ENCODE measurements around the gene LCTL.

Gene LCTL

DNA sequence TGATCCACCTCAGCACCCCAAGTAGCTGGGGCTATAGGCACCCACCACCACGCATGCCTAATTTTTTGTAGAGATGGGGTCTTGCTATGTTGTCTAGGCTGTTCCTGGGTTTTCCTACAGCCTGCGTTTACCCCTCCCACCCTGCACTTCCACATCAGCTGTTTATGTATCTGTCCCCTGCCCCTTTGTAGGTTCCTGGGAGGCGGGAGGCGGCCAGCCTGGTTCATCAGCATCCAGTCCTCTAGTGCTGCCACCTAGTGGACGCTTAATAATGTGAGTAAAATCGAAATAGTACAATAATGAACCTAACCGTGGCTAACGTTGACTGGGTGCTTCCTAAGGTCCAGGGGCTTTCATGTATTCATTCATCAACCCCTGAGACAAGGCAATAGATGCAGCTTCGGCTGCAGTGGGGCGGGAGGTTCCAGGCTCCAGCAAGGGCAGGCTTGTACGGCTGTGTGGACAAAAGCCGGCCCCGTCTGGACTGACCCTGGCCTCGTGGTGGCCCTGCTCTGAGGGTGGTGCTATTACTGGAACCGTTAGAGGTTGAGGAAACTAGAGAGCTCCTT, 1.2 kb upstream of the LCTL start:
- DNase-seq (ENCODE audit: low spot score) = peak; percentile 78

DNA sequence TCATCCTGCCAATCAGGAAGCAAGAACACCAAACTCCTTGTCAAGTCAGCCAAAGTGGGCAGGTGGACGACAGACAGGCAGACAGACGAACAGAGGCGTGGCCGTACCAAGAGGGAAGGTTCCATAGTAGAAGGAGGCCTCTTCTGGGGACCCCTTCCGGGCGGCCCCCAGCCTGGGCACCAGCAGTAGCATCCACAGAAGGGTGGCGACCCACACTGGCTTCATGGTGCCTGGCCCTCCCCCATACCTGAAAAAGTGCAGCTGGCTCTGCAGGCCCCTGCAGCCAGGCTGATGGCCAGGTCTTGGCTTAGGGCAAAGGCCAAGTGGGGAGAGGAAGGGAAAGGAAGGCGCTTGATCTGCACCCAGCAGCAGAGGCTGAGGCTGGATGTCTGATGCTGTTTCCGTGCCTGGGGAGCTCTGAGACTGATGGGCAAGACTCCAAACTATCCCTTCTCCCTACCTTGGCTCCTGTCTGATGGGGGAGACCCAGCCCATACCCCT, 607 bp downstream of the LCTL start:
- DNase-seq (ENCODE audit: low spot score) = no peak

DNA sequence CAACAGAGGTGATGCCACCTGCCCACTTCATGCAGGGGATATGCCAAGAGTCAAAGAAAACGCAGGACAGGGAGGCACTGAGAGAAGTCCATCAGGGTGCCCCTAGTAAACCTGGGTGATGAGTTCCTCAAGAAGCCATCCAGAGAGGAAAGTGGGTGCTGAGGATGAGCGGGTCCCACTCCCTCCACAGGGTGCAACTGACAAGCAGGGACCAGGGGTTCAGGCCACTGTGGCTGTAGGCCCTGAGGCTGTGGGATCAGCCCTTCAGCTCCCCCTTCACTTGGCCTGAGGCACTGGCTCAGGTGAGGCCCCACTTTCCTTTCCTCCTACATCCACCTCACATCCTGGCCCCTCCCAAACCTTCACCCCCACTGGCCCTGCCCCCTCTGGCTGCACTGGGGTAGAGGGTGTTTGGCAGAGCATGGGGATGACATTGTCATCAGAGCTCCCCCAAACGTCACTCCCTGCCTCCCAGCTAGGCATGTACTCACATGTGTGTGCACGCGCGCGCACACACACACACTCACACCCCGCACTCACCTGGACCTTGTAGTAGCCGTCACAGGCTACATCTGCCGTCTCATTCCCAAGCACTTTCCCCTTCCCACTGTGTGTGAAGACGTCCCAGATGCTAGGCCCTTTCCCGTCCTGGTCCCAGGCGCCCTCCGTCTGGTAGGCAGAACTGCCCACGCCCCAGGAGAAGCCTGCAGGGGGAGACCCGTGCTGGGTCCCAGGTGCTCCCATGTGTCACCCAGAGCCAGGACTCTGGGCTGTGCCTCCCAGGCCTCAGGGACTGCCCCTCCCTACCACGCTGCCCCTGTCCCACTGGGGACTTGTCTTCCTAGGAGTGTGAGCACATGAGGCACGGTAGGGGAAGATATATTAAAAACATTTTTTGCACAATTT, 1.4 kb downstream of the LCTL start:
- no peak for DNase-seq (ENCODE audit: low spot score)

DNA sequence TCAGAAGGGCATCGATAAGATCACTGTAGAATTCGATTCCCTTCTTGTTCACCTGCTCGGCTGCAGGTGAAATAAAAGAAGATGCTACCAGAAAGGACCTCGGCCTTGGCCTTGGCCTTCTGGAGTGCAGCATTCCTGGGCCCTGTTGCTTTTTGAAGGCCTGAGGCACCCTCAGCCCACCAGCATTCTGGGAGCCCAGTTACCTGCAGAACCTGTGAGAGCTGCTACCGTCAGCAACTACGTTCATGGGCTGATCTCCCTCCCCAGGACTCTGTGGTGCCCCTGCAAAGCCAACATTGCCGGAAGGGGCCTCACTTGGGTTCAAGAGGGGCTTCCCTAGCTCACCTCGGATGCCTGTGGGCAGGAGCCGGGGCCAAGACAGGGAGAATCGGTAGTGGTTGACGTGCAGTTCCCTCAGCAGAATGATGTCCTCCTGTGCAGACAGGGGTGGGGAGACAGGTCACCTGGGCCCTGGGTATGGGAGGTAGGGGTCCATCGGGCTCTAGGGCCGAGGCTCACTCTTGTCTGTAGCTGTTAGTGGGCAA, 2.2 kb downstream of the LCTL start:
- DNase-seq (ENCODE audit: low spot score) = no peak

DNA sequence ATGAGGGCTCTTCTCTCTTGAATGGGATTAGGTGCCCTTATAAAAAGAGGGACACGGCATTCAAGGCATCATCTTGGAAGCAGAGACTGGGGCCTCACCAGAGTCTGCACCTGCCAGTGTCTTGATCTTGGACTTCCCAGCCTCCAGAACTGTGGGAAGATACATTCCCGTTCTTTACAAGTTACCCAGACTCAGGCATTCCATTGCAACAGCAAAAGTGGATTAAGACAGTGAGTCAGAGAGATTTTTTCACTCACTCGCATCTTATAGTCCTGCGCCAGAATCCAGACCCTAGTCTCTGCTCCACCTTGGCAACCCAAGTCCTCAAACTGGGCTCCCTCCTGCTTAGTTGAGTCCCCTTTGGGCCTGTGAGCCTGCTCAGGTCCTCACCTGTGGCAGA, 2.7 kb downstream of the LCTL start:
- DNase-seq (ENCODE audit: low spot score) = no peak

DNA sequence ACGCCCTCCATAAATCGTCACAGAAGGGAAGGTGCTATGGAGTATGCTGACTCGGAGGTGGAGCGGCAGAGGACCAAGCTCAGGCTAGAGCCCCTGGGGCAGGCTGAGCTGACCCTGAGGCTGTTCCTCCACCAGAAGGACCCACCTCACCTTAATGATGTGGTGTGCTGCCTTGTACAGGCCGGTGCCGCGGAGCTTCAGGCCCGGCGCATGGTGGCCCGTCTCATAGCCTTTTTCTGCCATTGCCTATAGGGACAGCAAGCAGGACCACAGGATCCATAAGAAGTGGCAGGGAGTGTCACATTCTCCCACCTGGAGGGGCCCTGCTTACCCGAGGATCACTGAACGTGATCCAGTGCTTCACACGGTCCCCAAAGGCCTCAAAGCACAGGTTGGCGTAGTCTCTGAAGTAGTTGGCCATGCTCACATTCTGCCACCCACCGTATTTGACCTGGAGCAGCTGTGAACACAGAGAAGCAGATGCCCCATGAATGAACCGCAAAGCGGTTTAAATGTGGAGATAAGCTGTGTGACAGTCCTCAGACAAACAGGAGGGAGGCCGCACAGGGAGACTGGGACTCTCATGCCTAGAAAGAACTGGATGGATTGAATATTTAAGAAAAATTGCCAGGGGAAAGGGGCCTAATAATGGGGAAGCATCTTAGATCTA, 4.8 kb downstream of the LCTL start:
- DNase-seq (ENCODE audit: low spot score) = no peak

DNA sequence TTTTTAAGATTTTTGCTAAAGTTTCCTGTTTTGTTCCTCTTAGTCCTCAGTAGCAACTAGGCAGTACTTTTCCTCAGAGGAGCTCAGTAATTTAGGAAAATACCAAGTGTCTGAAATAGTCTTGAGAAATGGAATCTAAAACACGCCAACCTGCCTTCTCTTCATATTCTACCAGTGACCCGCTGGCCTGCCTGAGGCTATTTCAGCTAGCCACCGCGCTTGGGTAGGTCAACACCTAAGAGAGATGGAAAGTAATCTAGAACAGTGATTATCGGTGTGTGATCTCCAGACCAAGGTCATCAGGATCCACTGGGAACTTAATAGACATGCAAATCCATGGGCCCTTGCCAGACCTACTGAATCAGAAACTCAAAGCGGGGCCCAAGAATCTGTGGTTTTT, 7.5 kb downstream of the LCTL start:
- no peak for DNase-seq (ENCODE audit: low spot score)

DNA sequence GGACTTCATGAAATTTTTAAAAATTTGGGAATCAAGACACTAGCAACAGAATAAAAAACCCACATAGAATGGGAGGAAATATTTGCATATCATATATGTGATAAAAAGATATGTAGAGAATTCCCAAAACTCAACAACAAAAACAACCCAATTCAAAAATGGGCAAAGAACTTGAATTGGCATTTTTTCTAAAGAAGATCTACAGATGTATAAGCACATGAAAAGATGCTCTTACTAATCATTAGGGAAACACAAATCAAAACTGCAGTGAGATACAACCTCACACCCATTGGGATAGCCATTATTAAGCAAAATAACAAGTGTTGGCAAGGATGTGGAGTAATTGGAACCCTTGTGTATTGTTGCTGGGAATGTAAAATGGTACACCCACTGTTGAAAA, 10.1 kb downstream of the LCTL start:
- no peak for DNase-seq (ENCODE audit: low spot score)

DNA sequence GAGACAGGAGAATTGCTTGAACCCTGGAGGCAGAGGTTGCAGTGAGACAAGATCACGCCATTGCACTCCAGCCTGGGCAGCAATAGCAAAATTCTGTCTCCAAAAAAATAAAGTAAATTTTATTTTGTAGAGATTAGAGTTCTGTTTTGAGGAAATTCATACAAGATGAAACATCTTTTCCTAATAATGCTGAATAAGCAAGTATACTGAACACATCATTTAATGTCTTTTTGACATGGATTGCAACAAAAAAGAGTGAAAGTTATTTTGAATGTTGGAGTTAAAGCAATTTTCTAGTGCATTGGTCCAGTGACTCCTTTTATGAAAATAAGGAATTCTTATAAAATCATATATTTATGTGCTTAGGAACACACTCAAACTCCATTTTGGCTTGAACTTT, 20.5 kb downstream of the LCTL start:
- DNase-seq (ENCODE audit: low spot score) = no peak

DNA sequence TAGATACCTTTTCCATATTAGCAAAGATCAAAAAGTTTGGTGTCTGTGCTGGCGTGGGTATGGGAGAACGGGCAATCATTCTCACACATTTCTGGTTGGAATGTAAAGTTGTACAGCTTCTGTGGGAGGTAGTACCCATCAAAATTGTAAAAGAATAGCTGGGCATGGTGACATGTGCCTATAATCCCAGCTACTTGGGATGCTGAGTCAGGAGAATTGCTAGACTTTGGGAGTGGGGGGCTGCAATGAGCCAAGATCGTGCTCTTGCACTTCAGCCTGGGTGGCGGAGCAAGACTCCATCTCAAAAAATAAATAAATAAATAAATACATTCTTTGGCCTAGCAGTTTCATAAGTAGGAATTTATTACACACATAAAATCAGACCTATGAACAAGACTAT, 22.9 kb downstream of the LCTL start:
- DNase-seq (ENCODE audit: low spot score) = no peak

DNA sequence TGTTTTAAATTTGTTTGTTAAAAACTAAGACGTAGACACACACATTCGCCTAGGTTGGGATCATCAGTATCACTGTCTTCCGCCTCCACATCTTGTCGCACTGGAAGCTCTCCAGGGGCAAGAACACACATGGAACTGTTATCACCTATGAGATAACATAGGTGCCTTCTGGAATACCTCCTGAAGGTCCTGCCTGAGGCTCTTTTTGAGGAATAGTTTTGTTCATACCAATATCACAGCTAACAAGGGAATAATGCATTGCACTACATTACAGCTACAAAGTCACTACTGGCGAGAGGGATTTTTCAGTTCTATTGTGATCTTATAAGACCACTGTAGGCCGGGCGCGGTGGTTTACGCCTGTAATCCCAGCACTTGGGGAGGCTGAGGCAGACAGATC, 30.7 kb downstream of the LCTL start:
- DNase-seq (ENCODE audit: low spot score) = no peak

DNA sequence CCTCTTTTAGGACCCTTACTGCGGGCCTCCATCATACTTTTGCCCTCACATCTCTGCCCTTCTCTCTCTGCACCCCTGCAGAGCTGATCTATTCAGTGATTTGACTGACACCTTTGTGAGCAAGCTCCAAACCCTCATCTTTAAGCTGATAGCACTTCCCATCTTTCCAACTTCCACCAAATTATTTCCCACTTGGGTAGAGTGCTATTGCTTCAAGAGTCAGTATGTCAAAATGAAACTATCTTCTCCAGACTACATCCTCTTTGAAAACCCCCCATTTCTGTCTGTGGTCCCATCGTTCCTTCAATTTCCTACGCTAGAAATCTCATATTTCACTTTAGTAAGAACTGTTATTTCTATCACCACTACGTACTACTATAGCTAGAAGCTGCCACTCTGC, 41.0 kb downstream of the LCTL start:
- no peak for DNase-seq (ENCODE audit: low spot score)

DNA sequence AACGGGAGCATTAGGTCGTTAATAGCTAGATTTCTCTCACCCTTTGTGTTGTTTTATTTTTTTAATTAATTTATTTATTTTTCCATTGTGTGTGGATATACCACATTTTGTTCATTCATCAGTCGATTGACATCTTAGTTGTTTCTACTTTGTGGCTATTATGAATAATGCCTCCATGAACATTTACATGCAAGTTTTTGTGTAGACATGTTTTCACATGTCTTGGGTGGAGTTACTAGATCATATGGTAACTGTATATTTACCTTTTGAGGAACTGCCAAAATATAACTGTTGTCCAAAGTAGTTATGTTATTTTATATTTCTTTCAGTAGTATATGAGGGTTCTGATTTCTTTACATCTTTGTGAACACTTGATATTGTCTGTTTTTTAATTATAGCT, 41.9 kb downstream of the LCTL start:
- no peak for DNase-seq (ENCODE audit: low spot score)

DNA sequence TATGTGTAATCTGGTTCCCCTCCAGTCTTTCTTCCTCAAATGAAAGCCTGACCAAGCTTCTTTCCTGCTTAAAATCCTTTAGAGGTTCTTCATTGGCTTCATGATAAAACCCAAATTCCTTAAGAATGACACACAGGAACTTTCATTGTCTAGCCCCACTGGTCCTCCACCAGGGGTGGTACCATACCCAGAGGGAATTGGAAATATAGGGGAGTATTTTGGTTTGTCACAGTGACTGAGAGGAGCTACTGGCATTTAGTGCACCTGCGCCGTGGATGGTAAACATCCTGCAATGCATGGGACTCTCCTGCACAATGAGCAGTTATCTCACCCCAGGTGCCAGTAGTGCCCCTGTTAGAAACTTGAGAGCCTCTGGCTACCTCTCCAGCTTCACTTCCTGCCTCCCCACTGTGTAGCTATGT, 49.9 kb downstream of the LCTL start:
- DNase-seq (ENCODE audit: low spot score) = no peak

DNA sequence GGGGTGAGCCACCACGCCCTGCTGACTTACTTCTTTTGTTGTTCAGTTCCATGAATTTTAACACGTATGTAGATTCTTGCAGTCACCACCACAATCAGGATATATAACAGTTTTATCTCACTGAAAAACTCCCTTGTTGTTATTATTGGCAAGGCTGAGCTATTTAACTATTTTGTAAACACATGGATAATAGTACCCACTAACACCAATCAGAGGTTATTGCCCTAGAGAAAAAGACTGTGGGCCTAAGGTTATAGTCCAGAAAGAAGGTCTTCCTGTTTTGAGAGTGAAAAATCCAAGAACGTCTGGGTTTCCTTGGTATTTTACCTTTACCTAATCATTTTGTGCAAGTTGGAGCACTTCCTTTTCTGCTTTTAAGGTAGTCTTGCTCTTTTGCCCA, 51.2 kb downstream of the LCTL start:
- DNase-seq (ENCODE audit: low spot score) = no peak

DNA sequence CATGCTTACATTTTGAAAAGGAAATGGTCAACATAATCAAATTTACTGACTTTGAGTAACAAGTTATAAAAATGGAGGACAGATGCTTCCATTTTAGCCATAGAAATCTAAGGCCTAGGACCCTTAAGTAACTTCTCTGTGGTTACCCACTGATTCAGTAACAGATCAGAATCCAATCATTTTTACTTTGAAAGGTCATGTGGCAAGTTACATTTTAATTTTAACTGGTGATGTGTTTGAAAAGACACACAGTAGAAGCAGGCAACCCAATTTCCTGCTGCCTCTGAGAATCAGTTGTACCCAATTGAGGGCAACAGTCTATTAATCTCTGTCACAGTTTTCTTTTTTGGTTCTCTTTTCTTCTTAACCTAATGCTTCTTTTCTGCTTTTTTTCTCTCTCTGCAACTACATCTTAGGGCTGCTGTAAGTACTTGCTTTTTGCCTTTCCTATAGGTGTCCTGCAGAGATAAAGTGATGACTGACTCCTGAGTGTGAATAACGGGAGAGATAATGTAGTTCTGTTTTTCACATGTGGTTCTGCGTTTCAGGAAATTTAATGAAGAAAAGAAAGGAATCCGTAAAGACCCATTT, 57.4 kb downstream of the LCTL start:
- no peak for DNase-seq (ENCODE audit: low spot score)

DNA sequence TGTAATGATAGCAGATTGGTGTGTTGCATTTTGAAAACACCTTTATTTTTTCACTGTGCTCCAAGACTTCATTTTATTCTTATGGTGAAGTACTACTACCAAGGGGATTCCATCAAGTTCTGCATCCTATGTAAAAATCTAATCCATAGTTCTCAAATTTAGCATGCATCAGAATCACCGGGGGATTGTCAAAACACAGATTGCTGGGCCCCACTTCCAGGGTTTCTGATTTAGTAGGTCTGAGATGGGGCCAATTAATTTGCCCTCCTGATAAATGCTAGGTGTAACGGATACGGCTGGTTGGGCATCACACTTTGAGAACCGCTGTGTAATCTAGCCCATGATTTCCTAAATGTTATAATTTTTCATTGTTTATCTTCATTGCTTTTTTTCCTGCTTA, 60.0 kb downstream of the LCTL start:
- no peak for DNase-seq (ENCODE audit: low spot score)

DNA sequence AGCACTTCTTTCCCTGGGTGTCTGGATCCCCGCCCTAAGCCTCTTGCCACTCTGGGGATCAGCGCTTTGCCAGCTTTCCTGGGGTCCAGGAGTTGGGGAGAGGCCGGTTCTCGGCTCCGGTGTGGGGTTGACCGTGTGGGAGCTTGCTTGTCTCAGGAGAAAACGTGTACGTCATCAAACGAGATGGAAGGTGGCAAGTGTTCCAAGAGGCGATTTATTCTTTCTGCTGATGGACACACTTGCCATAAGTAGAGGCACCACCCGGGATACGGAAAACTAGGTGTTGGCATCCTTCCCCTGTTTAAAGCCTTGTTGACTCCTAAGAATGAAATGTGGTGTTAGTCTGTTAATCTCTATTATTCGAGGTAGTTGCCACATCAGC, 60.4 kb downstream of the LCTL start:
- DNase-seq (ENCODE audit: low spot score) = no peak

DNA sequence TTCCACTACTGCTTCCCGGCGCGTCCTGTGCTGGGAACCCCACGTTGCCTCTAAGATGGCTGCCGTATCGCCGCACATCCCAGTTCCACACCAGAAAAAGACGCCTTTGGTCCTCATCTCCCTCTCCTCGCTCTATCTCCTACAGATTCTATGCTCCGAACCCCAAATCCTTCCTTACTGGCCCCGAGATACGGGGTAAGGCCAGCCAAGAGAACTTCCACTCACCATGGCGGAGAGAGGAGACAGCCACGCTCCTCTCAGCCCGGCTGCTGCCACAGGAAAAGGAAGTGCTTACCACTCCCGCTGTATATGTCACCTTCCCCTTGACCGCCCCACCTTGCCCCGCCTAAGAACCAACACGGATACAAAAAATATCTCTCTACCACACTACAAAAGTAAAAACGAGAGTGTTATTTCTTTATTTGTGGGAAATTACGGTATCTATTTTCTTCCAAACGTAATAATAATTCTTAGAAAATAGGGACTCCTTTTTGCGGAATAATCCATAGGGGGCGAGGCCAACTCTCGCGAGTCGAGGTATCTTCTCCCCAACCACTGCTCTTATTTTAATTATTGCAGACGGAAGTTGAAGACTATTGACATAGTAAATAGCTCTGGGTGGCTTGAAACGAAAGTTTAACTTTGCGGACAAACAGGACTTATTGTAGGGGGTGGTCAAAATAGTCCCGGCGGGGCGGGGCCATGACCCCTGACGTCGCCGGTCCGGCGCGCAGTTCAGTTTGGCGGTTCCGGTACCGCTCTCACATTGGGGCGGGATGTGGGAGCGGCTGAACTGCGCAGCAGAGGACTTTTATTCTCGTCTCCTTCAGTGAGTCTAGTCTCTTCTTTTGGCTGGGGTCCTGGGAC, 61.0 kb downstream of the LCTL start, which contains the start of the genes RPL4 and ZWILCH:
TSS of gene RPL4 (minus strand) at position 293 of the 867 bp plus-strand sequence. CDS start at position 228, 65 bp downstream.
TSS of gene ZWILCH (plus strand) at position 764 of the 867 bp plus-strand sequence. CDS start at position 777, 13 bp downstream.
- peak; percentile 84 for DNase-seq (ENCODE audit: low spot score)

DNA sequence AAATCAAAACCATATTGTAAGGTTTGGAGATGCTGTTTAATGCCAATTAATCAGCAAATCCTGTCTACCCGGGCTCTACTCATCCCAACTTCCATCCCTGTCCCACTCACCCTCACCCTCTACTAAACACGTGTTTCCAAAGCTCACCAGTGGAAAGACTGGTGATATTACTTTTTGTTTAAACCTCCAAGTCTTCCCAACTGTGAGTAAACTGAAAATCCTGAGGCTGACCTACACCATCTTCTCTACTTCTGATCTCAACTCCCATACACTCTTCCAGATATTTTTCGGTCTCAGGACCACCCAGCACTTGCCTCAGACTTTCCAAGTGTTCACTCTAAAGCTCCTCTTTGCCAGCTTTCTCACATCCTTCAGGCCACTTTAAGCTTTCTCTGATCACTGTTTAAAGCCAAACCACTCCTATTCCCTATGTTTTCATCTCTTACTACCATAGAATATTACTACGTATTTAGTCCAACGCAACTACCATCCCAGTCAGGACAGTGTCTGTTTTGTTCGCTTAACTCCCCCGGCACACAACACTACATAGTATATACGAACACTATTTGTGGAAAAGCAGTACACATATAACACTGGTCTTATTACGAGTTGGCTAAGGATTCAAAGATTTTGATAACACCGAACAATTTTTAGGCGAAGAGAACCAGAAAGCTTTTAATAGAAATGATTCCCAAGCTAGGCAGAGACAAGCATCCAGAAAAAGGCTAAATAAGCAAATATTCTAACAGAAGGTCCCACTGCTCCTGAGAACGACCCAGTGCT, 61.8 kb downstream of the LCTL start:
- DNase-seq (ENCODE audit: low spot score) = no peak

Measured in AG08396 (cell line).